Adipocyte (in vitro differentiated cells): ENCODE data around the gene ARRDC5.

Experiments used
- DNase-seq: peaks from one replicate; pipeline ENCODE4 v3.0.0-alpha.2; 2015; ENCODE audit warnings: low read depth
- H3K27me3 ChIP-seq: replicated peaks from 2 replicates; pipeline ENCODE4 v1.7.0; 2013; ENCODE audit warnings: mild to moderate bottlenecking, low read length, moderate library complexity; ENCODE audit not compliant: control insufficient read depth, insufficient read depth
- H3K36me3 ChIP-seq: 2 replicates; pipeline ENCODE4 v1.7.0; 2013; ENCODE audit warnings: low read length, mild to moderate bottlenecking, moderate library complexity; ENCODE audit not compliant: control insufficient read depth, insufficient read depth, severe bottlenecking
- H3K4me1 ChIP-seq: 2 replicates; pipeline ENCODE4 v1.7.0; 2013; ENCODE audit warnings: mild to moderate bottlenecking, low read length, moderate library complexity; ENCODE audit not compliant: control insufficient read depth, insufficient read depth
- H3K4me3 ChIP-seq: 2 replicates; pipeline ENCODE4 v1.7.0; 2013; ENCODE audit warnings: mild to moderate bottlenecking, low read length, moderate library complexity
- H3K9ac ChIP-seq: 2 replicates; pipeline ENCODE4 v1.7.0; 2013; ENCODE audit warnings: mild to moderate bottlenecking, low read length, moderate library complexity
- H3K9me3 ChIP-seq: 2 replicates; pipeline ENCODE4 v1.7.0; 2013; ENCODE audit warnings: mild to moderate bottlenecking, low read length, moderate library complexity; ENCODE audit not compliant: control insufficient read depth

ARRDC5 gene

DNA sequence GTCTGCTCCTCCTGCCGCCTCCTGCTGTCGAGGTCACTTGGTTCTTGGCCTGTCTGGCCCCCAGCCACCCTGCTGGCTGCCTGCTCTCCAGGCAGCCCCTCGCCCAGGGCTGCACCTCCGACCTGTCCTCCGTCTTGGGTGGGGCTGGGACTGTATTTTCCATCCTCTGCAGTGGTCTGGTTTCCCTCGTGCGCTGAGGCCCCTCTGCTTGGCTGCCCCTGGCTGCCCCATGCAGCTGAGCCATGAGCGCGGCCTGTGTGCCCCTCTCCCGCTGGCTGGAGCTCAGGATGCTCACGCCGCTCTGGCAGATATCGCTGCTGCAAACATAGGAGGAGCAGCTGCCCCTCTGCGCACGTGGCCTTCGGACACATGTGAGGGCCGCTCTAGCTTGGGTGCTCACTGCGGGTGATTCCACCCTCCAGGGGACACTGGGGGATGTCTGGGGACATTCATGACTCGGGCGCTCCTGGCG, 20.6 kb upstream of the ARRDC5 start:
- H3K27me3 ChIP-seq = no peaks in the 10 kb centered on the region
- H3K9me3 ChIP-seq = no peaks in the 10 kb centered on the region
- H3K4me1 ChIP-seq = no peaks in the 10 kb centered on the region
- H3K36me3 ChIP-seq = no peaks in the 10 kb centered on the region
- no peak overlapping the region for H3K4me3 ChIP-seq
- no peak overlapping the region for H3K9ac ChIP-seq
- no peak for DNase-seq

DNA sequence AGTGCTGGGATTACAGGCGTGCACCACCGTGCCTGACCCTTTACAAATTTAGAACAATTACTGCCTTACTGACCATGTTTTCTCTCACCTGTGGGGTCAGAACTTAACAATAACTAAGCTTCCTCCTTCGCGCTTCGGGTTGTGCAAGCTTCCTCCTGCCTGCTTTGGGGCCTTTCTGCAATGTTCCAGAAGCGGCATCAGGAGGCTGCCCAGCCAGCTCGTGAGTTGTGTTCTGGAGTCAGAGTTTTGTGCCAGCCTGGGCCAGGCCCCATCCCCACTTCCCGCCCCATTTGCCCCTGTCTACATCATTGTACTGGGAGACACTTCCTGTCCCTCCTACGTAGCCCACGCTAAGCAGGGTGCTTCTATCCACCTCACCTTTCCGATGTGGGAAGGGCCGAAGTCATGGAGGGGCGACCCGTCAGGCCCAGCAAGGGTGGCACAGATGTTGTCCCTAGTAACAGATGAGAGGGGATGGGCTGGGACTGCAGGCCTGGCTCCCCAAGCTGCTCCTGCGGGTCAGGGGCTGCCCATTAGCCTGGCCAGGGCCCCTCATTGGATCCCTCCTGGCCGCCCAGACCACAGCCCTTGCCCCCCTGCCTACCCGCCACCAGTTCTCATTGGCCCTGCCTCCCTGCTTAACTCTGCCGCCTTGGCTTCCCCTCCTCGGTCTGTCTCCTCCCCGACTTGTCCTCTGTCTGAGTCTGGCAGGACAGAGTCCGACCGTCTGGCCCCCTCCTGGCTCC, 20.0 kb upstream of the ARRDC5 start:
- no peaks in the 10 kb centered on the region for H3K9me3 ChIP-seq
- no peaks in the 10 kb centered on the region for H3K36me3 ChIP-seq
- H3K27me3 ChIP-seq = no peaks in the 10 kb centered on the region
- H3K4me3 ChIP-seq = no peak overlapping the region
- H3K9ac ChIP-seq = no peak overlapping the region
- H3K4me1 ChIP-seq = no peaks in the 10 kb centered on the region
- no peak for DNase-seq

DNA sequence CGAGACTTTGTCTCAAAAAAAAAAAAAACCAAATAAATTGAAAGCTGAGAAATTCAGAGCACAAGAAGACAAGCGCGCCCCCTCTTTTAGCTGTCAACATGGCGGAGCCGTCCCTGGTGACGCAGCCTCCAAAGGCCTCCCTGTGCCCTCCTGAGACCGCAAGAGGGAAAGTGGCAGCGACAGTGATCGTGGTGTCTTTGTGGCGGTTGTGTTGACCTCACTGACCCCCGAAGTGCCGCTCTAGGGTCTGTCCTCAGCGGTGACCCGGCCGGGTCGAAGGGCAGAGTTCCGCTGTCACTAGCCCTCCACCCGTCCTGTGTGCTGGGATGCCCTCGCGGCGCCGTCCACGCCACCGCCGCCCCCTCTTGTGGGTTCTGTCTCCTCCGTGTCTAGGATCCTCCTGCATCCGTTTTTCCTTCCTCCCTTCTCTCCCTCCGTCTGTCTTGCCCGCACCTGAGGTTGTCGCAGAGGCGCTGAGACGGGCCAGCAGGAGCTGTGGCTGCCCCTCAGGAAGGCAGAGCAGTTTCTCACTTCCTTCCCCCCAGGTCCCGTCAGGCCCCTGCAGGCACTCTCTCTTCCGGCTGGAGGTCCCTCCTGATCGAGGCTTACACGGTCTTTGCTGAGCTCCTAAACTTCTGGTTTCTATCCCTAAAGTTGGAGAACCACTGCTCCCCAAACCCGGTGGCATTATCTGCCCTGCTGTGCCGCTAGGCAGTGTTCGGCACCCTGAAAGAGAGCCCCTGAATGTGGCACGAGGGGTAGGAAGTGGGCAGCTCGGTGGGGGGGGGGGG, 13.8 kb upstream of the ARRDC5 start:
- Histone ChIP-seq H3K27me3 (no peaks in the 10 kb centered on the region), H3K4me3 (no peak overlapping the region), H3K36me3 (no peaks in the 10 kb centered on the region), H3K9me3 (no peaks in the 10 kb centered on the region), H3K4me1 (peaks cover 21% of the 10 kb centered on the region), H3K9ac (no peak overlapping the region)
- DNase-seq = no peak

DNA sequence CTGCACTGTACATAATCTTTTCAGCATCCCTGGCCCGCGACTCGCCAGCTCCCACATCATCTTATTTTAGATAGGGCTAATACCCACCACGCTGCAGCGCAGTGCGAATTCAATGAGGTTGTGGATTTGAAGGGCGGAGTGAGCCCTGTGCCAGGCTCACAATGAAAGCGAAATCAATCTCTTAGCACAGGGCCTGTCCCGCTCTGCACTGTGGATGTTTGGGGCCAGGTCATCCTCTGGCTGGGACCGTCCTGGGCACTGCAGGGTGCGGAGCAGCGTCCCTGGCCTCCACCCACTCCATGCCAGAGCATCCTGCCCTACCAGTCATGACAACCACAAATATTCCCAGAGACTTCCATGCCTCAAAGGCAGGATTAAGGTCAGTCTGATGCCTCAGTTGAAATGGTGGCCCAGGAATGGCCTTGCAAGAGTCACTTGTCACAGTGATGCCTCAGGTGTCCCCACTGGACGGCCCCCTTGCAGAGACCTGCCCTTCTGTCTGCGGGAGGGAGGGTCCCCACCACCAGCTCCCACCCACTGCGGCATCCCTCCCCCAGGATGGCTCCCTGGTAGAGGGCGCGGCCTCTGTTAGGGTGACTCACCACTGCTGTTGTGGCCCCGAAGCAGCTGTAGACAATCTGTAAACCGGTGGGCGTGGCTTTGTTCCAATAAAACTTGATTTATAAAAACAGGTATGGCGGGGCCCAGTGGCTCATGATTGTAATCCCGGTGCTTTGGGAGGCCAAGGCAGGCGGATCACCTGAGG, 12.2 kb upstream of the ARRDC5 start:
- peak overlapping the region; percentile 17 for H3K4me3 ChIP-seq
- no peaks in the 10 kb centered on the region for H3K36me3 ChIP-seq
- no peaks in the 10 kb centered on the region for H3K27me3 ChIP-seq
- H3K9ac ChIP-seq = peak overlapping the region; percentile 23
- no peaks in the 10 kb centered on the region for H3K9me3 ChIP-seq
- H3K4me1 ChIP-seq = peaks cover 33% of the 10 kb centered on the region
- peak; percentile 85 for DNase-seq

DNA sequence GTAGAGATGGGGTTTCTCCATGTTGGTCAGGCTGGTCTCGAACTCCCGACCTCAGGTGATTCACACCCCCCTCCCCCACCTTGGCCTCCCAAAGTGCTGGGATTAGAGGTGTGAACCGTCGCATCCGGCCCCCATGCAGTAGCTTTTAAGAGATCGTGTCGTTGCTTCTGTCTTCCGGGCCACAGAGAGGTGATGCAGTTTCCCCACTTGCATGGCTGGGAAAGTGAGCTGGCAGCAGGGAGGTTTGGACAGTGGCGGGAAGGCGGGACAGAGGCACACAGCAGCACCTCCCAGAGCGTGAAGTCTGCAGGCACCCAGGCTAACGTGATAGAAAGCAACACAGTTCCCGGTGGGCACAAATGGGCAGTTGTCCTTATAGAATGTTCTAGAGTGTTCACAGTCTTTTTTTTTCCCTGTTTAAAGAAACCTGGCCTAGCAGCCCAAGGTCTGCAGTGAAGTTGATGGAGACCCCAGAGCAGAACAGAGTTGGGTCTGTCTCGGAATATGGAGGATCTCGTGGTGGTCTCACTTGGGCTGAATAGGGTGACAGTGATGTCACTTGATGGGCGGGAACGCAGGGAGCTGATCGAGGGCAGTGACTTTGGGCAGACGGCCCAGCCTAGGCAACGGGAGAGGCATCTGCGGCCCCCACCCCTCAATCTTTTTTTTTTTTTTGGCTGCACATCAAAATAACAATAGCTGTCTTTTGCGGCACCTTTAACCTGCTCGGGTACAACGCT, 11.5 kb upstream of the ARRDC5 start:
- H3K36me3 ChIP-seq = no peaks in the 10 kb centered on the region
- no peaks in the 10 kb centered on the region for H3K27me3 ChIP-seq
- peaks cover 33% of the 10 kb centered on the region for H3K4me1 ChIP-seq
- no peaks in the 10 kb centered on the region for H3K9me3 ChIP-seq
- no peak overlapping the region for H3K4me3 ChIP-seq
- no peak overlapping the region for H3K9ac ChIP-seq
- peak; percentile 12 for DNase-seq

DNA sequence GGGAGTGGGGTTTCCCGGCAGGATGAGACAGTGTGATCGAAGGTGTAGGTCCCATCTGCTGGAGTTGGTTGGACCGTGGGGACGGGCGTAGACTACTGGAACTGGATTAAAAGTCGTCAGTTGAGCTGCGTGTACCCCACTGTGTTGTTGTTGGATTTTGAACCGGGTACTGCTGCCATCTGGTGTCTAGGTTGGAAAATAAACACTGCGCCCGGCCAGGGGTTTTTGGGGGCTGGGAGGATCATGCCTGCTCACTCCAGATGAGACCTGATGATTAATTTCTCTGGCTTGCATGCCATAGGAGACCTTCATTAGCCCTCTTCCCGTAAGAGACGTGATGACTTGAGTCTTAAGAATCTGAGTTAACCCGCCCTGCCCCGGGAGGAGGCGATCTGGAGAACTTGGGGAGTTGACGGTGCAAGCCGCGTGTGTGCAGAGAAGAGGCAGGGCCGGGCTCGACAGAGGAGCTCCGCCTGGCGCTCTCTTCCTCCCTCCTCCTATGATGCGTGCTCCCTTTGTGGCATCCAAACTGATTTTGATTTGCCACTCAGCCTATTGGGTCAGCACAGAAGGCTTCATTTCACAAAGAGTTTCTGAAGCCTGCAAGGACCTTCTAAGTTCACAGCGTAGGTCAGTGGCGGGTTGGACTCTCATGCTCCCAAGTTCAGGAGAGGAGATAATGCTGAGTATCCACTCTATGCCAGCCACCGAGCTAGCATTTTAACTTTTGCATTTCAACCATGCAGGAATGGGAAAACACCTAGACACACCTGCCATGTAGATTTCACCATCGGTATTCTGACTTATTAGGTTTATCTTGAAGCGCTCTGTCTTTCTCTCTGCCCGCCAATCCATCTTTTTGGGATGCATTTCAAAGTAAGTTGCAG, 9.3 kb upstream of the ARRDC5 start:
- peaks cover 33% of the 10 kb centered on the region for H3K4me1 ChIP-seq
- no peaks in the 10 kb centered on the region for H3K27me3 ChIP-seq
- no peaks in the 10 kb centered on the region for H3K9me3 ChIP-seq
- peak overlapping the region; percentile 80 for H3K4me3 ChIP-seq
- peak overlapping the region; percentile 80 for H3K9ac ChIP-seq
- no peaks in the 10 kb centered on the region for H3K36me3 ChIP-seq
- DNase-seq = peak; percentile 98

DNA sequence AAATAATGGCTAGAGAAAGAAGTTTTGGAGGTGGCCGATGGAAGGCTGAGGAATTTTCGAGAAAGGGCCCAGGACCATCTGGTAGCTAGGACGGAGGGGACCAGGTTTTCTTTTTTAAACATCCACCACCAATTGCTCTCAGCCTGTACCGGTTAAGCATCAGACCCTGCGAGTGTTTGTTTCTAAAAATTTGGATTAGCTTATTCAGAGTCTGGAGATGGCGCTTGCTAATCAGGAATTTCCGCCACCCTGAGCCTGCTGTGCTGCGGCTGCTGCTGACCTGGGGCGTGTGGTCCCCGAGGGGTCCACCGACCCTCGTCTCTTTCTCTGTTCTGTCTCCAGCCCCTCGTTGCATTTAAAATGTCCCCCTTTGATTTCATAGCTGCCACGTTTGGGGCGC, 8.6 kb upstream of the ARRDC5 start:
- Histone ChIP-seq H3K36me3 (no peaks in the 10 kb centered on the region), H3K4me3 (peak overlapping the region; percentile 80), H3K27me3 (no peaks in the 10 kb centered on the region), H3K9ac (peak overlapping the region; percentile 80), H3K9me3 (no peaks in the 10 kb centered on the region), H3K4me1 (peaks cover 33% of the 10 kb centered on the region)
- peak; percentile 43 for DNase-seq

DNA sequence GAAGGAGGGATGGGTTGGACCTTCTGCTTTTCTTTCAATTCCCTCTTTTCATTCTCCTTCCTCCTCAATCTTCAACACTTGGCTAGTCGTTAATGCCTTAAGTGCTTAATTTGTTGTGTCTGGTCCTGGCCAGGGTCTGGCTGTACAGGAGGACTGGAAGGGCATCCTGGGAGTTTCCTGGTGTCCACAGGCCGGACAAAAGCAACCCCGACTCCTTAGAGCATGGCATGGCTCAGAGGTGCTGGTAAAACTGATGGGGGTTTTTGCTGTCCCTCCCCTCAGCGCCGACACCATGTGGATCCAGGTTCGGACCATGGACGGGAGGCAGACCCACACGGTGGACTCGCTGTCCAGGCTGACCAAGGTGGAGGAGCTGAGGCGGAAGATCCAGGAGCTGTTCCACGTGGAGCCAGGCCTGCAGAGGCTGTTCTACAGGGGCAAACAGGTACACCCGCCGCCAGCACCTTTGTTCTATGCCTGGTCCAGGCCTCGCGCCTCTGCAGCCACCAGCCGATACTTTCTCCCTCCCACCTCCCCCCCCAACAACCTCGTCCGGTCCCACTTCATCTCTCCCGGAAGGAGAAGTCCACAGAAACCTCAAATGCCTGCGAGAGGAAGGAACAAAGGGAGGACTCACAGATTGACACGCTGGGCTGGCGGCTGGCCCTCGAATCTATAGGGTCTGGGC, 8.0 kb upstream of the ARRDC5 start:
- Histone ChIP-seq H3K9me3 (no peaks in the 10 kb centered on the region), H3K36me3 (no peaks in the 10 kb centered on the region), H3K4me1 (peaks cover 30% of the 10 kb centered on the region), H3K9ac (peak overlapping the region; percentile 80), H3K4me3 (peak overlapping the region; percentile 80), H3K27me3 (no peaks in the 10 kb centered on the region)
- DNase-seq = peak; percentile 60

DNA sequence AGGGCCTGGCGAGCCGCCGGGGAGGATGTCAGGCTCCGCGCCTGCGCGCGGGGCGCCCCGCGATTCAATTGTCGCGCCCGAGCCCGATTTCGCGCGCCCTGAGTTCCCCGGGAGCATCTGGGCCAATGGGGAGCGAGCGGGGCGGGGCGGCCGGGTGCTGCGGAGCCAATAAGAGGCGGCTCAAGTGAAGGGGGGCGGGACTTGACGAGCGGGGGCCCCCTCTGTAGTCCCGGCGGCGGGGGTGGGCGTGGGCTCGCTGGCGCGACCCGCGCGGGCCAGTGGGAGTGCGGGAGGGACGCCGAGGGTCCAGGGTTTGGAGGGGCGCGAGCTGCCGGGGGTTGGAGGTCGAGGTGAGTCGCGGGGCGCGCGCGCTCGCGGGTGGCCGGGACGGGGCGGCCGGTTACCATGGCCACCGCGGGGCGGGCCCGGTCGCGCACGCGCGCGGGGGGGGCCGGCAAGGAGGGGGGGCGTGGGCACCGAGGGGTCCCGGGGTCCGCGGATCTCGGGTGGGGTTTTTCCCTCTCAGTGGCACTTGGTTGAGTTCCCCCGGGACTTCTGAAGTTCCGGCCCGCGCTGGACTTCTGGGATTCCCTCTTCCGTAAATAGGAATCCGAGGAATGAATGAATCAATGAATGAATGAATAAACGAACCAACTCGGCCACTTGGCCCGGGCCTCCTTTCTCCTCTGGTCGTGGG, 7.3 kb upstream of the ARRDC5 start:
- peaks cover 23% of the 10 kb centered on the region for H3K4me1 ChIP-seq
- peak overlapping the region; percentile 80 for H3K9ac ChIP-seq
- no peaks in the 10 kb centered on the region for H3K36me3 ChIP-seq
- peak overlapping the region; percentile 80 for H3K4me3 ChIP-seq
- no peaks in the 10 kb centered on the region for H3K9me3 ChIP-seq
- H3K27me3 ChIP-seq = no peaks in the 10 kb centered on the region
- peak; percentile 98 for DNase-seq
